Stimulated activated CD4-positive, alpha-beta T cell treated with anti-CD3 and anti-CD28 coated beads, Interleukin-4, amount 100 ng/mL, for 24 hours (primary cell): ENCODE results near the gene PLXDC1.
A peak's percentile ranks its signal among the peaks of the same experiment; 100 is the strongest.

ENCODE experiments used
- DNase-seq: peaks from one replicate; pipeline ENCODE4 v3.0.0-alpha.2; 2020

PLXDC1 gene

DNA sequence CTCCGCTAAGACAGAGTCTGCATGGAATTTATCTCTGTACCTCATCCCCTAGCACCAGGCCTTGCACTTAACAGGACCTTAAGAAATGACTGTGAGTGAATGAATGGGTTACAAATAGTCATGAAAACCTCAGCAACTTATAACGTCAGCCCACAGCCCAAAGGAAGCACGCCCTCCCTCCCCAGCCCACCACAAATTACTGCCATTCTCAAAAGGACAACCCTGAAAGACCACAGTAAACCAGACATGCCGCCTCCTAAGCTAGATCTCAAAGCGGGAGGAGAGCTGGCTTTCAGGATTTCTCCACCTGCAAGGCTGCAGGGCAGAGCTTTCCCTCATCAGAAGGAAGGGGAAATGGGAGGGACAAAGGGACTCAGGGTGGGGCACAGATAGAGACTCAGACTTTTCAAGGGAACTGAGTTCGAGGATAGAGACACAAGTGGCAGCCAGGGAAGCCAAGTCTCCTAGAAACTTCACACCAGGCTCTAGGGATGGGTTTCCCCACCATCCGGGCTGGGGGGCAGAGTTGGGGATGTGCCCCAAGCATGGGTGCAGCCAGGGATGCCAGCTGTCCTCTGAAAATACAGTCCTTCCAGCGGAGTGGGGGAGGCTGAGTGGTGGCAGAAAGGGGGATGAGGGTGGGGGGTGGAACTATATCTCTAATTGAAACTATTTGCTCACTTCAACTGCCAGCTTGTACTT lies 56.7 kb downstream of the PLXDC1 start:
- no peak for DNase-seq

DNA sequence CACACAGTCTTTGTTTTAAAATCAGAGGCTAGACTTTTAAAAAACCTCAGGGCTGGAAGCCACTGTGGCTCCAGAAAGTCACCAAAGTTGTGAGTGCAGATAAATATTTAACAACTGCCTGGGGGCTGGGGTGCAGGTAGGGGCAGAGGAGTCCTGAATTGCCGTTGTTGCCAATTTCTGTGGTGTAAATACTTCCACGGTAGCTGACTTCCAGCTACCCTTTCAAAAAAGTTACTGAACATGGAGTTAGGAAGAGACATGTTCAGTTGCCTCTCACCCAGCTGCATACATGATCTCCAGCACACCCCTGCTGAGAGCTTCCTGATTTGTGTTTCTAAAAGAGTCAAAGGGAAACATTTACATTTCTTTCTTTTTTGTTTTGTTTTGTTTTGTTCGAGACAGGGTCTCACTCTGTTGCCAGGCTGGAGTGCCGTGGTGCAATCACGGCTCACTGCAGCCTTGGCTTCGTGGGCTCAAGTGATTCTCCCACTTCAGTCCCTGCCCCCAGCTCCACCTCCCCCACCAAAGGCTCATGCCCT lies 58.7 kb downstream of the PLXDC1 start:
- no peak for DNase-seq

DNA sequence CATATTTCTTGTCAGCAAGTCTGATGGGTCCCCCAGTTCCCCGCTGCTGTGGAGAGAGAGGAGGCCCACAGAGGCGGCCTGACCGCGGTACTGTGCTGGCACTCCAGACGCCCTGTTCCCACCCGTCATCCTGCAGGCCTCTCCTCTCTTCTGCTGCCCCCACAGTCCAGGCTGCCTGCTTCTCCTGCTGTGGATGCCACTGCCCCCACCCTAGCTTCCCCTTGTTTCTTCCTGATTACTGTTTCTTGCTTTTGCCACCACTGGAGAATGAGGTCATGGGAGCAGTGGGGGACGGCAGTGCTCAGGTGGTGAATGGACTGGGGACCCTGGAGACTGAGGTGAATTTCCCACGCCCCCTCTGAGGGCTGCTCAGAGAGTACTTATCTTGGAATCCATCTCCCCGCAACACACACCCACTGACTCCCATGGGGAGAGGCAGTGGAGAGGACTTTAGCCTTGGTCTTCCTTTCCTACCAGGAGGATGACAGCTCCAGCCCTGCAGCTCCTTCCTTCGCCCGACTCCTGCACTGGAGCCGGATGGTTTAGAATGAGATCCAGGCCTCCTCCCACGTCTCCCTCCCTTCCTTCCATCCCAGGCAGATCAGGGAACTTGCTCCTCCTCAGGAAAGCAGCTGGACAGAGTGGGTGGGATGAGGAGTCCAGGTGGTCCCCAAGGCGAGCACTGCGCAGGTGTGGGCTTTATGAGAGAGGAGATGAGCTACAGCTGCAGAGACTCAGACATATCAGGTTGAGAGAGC lies 60.4 kb downstream of the PLXDC1 start:
- DNase-seq = no peak

DNA sequence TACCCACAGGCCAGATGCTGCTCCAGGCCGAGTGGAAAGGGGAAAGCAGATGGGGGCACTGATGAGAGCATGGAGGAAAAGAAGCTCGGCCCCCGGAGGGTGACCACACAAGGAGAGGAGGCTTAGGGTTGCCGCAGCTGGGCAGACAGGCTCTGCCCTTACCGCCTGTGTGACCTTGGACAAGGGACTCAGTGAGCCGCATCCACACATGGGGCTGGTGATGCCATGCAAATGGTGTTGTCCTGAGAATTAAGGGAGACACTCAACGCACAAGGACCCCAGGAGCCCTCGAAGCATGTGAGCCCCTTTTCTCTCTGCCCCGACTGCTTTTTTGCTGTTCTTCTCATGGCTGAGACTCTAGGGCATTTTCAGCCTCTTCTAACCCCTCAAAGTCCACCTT lies 61.0 kb downstream of the PLXDC1 start:
- no peak for DNase-seq

GRCh38 chr17:39084558-39084957 lies 66.9 kb downstream of the PLXDC1 start:
- DNase-seq = no peak

- no peak for DNase-seq
Measured at GRCh38 chr17:39083270-39083669, 68.2 kb downstream of the PLXDC1 start.

DNA sequence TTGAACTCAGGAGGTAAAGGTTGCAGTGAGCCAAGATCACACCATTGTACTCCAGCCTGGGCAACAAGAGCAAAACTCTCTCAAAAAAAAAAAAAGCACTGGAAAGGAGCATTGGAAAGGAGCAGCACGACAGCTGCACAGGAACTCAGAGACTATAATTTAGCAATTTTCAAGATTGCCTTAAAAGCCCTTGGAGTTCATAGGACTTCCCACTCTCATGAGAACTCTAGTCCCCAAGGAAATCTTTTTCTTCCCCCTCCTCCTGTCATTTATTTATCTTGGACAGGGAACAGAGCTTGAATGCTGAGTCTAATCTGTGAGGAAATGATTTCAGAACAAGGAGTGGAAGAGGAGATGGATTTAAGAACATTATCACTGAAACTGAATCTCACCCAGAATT lies 69.0 kb downstream of the PLXDC1 start:
- DNase-seq = no peak

DNA sequence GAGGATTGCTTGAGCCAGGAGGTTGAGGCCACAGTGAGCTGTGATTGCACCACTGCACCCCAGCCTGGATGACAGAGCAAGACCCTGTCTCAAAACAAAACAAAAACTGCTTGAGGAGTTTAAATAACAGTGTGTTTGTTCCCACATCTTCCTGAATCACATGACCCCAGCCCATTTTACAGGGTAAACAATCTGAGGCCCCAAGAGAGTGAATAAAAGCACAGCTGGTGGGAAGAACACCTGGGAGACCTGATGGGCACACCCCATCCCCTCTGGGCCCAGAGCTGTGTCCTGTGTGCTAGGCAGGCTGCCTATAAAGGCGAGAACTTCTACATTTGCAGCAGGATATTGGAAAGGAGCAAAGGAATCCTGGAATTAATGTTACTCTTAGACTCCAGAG lies 69.6 kb downstream of the PLXDC1 start:
- no peak for DNase-seq

DNA sequence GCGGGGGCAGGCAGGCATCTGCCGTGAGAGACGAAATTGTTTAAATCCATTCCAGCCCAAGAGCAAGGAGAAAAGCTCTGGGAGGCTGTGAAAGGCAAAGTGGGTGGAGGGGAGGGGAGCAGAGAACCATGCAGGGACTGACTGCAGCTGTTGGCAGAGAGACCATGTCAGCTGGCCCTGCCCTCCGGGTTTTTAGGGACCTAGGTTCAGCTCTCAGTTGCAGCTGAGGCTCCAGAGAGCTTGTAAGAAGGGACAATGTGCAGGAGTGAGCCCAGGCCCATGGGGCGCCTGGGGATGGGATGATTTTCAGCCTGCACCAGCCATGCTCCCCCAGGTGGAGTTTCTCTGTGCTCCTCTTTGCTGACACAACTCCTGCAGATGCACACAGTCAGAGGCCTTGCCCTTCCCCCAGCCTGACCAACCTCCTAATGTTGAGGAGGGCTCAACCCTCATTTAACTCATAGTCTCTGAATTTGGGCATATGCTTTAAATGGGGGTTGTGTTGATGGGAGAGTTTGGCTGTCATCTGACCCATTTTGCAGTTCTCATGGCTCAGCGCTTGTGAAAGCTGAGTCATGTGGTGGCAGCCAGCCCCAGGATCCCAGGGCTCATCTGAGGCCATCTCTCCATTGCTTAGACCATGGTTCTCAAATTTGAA lies 70.9 kb downstream of the PLXDC1 start:
- DNase-seq = no peak

DNA sequence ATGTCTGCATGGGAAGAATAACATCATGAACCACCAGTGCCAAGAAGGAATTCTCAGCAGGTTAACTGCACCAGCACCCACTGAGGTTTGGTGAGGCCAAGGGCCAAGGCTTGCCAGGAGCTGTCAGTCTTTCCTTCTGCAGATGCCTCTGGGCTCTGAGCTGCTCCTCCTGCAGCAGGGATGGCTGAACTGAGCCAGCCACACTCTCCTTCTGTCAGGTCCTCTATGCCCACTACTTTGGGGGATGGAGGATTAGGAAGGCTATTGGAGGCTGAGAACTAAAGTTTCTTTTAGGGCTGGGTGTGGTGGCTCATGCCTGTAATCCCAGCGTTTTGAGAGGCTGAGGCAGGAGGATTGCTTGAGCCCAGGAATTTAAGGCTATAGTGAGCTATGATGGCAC lies 71.6 kb downstream of the PLXDC1 start:
- DNase-seq = no peak

GRCh38 chr17:39077866-39078265 lies 73.6 kb downstream of the PLXDC1 start:
- DNase-seq = no peak

- DNase-seq = no peak
Measured at GRCh38 chr17:39077252-39077651, 74.2 kb downstream of the PLXDC1 start.

GRCh38 chr17:39074676-39075075 lies 76.8 kb downstream of the PLXDC1 start:
- DNase-seq = no peak

DNA sequence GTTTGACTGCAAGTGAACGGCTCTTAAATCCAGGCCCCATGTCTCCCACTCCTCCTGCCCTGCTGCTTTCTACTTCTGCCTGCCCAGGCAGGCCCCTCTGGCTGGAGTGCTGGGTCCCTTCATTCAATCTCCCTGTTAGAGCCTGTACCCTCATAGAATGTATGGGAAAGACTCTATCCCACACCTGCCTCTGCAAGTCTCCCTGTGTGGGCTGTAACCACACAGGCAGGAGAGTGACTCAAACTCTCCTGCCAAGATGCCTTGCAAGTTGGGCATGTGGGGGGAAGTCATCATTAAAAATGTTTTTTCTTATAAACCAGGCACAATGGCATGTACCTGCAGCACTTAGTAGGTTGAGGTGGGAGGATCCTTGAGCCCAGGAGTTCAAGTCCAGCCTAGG lies 77.5 kb downstream of the PLXDC1 start:
- DNase-seq = no peak

DNA sequence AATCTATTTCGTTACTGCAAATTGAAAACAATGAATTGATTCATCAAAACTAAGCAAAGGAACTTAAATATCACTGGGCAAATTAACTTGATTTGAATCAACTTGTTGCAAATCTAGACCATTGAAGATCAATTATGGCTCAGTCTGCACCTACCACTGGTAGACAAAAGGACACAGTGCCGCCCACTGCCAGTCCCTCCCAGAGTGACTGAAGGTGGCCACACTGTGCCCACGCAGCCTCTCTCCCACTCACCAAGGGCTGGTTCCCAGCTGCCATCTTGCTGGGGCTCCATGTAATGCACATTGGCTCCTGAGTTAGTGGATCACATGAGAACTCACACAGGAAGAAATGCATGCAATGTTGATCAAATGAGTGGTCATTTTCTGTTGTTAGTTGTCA lies 78.1 kb downstream of the PLXDC1 start:
- DNase-seq = no peak

DNA sequence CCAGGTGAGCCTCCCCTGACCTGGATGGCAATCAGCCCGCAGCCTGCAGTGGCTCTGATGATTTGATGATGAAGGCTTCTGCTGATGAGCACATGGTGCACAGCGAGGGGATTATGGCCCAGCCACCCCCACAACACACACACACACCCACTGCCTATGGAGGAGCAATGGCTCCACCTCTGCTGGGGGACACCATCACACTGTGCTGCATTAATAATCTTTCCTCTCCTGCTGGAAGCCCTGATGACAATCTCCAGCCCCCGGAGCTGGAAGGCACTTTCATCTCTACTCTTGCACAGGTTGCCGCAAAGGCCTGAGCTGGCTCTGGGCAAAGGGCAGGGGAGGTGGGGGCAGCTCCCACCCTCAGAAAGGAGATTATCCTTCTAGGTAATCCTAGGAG lies 79.9 kb downstream of the PLXDC1 start:
- DNase-seq = no peak

GRCh38 chr17:39069114-39069756 lies 82.2 kb downstream of the PLXDC1 start:
- peak; percentile 28 for DNase-seq

DNA sequence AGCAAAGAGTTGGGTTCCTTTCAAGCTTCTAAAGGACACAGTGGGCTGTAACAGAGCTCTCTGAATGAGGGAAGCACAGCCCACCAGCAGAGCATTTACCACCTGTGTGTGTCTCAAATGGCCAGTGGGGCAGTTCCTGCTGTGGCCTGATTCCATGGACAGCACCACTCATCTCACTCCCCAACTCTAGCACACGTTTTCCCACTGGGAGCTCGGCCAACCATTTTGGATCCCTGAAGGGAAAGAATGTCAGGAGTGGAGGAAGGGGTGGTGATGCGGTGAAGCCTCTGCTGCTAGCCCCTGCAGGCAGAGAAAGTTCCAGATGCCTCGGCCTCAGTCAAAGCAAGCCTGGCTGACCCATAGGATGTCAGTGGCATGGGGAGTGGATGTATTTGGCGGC lies 86.6 kb downstream of the PLXDC1 start:
- no peak for DNase-seq

- no peak for DNase-seq
Measured at GRCh38 chr17:39064374-39064773, 87.1 kb downstream of the PLXDC1 start.

GRCh38 chr17:39063681-39064069 lies 87.8 kb downstream of the PLXDC1 start:
- DNase-seq = no peak

- no peak for DNase-seq
Measured at GRCh38 chr17:39062846-39063680, 88.4 kb downstream of the PLXDC1 start.

- DNase-seq = no peak
Measured at GRCh38 chr17:39058524-39058923, 92.9 kb downstream of the PLXDC1 start.
